ENCODE data around the gene DUSP8.

- TF ChIP-seq CTCF (IDR thresholded peaks at IDR 0.05; ENCODE audit: insufficient read depth, low read length) (no peak), REST (IDR thresholded peaks at IDR 0.05; ENCODE audit: insufficient replicate concordance, low read depth) (no peak)
These were observed 40.0 kb downstream of the DUSP8 start for GRCh38 chr11:1532014-1532586.
